Measurements from ENCODE around the gene PATL2.
"Not testable (repeated sequence)": the region's sequence is repeated elsewhere in the genome, so short reads cannot be mapped to it uniquely, and the experiment has no call there.

The PATL2 gene

GRCh38 chr15:44706946-44707636 is 4.0 kb downstream of the PATL2 start:
- H3K27ac ChIP-seq (ENCODE audit: low read depth, low read length, severe bottlenecking), result no peak overlapping the region
- H3K4me1 ChIP-seq (ENCODE audit: control insufficient read depth, insufficient read depth, low read length, poor library complexity, severe bottlenecking), result no peaks in the 10 kb centered on the region
- H3K36me3 ChIP-seq (ENCODE audit: control insufficient read depth, insufficient read depth, low read length), result no peaks in the 10 kb centered on the region
- H3K4me3 ChIP-seq (ENCODE audit: extremely low read depth, insufficient read depth, low read length, poor library complexity, severe bottlenecking), result no peak overlapping the region
- H3K9me3 ChIP-seq (ENCODE audit: control insufficient read depth, low read length), result no peaks in the 10 kb centered on the region
- 83 to 100% methylated on average over 1 to 2 of the region's 2 CpGs for WGBS, 2 experiments (ENCODE audit: insufficient coverage in 2 of 2)

GRCh38 chr15:44706401-44706800 is 4.7 kb downstream of the PATL2 start:
- no peaks in the 10 kb centered on the region for H3K9me3 ChIP-seq (ENCODE audit: control insufficient read depth, low read length)
- no peaks in the 10 kb centered on the region for H3K4me1 ChIP-seq (ENCODE audit: control insufficient read depth, insufficient read depth, low read length, poor library complexity, severe bottlenecking)
- WGBS, 2 experiments (ENCODE audit: insufficient coverage in 2 of 2), result 71 to 89% methylated on average over 2 of the region's 2 CpGs
- H3K36me3 ChIP-seq (ENCODE audit: control insufficient read depth, insufficient read depth, low read length), result no peaks in the 10 kb centered on the region
- no peak overlapping the region for H3K27ac ChIP-seq (ENCODE audit: low read depth, low read length, severe bottlenecking)
- H3K4me3 ChIP-seq (ENCODE audit: extremely low read depth, insufficient read depth, low read length, poor library complexity, severe bottlenecking), result no peak overlapping the region

GRCh38 chr15:44705986-44706385 is 5.1 kb downstream of the PATL2 start:
- Histone ChIP-seq H3K36me3 (ENCODE audit: control insufficient read depth, insufficient read depth, low read length) (no peaks in the 10 kb centered on the region), H3K4me1 (ENCODE audit: control insufficient read depth, insufficient read depth, low read length, poor library complexity, severe bottlenecking) (no peaks in the 10 kb centered on the region), H3K9me3 (ENCODE audit: control insufficient read depth, low read length) (no peaks in the 10 kb centered on the region), H3K4me3 (ENCODE audit: extremely low read depth, insufficient read depth, low read length, poor library complexity, severe bottlenecking) (no peak overlapping the region), H3K27ac (ENCODE audit: low read depth, low read length, severe bottlenecking) (no peak overlapping the region)
- WGBS, 2 experiments (ENCODE audit: insufficient coverage in 2 of 2), result 83% methylated on average over 1 of the region's 1 CpG; no CpG with 5 or more reads in 1 of the 2 experiments

DNA sequence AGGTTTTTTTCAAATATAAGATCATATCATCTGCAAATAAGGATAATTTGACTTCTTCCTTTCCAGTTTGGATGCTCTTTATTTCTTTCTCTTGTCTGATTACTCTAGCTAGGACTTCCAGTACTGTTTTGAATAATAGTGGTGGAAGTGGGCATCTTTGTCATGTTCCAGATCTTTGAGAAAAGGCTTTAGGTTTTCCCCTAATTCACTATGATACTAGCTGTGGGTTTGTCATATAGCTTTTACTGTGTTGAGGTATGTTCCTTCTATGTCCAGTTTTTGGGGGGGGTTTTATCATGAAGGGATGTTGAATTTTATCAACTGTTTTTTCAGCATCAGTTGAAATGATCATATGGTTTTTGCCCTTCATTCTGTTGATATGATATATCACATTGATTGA is 10.4 kb downstream of the PATL2 start:
- not testable (repeated sequence) for H3K9me3 ChIP-seq (ENCODE audit: control insufficient read depth, low read length); H3K4me3 ChIP-seq (ENCODE audit: extremely low read depth, insufficient read depth, low read length, poor library complexity, severe bottlenecking); H3K27ac ChIP-seq (ENCODE audit: low read depth, low read length, severe bottlenecking); H3K36me3 ChIP-seq (ENCODE audit: control insufficient read depth, insufficient read depth, low read length); H3K4me1 ChIP-seq (ENCODE audit: control insufficient read depth, insufficient read depth, low read length, poor library complexity, severe bottlenecking)

GRCh38 chr15:44698641-44699040 is 12.5 kb downstream of the PATL2 start:
- no peak overlapping the region for H3K27ac ChIP-seq (ENCODE audit: low read depth, low read length, severe bottlenecking)
- no peaks in the 10 kb centered on the region for H3K9me3 ChIP-seq (ENCODE audit: control insufficient read depth, low read length)
- H3K4me3 ChIP-seq (ENCODE audit: extremely low read depth, insufficient read depth, low read length, poor library complexity, severe bottlenecking), result no peak overlapping the region
- no peaks in the 10 kb centered on the region for H3K4me1 ChIP-seq (ENCODE audit: control insufficient read depth, insufficient read depth, low read length, poor library complexity, severe bottlenecking)
- no peaks in the 10 kb centered on the region for H3K36me3 ChIP-seq (ENCODE audit: control insufficient read depth, insufficient read depth, low read length)
- WGBS, 2 experiments (ENCODE audit: insufficient coverage in 2 of 2), result 67 to 100% methylated on average over 1 of the region's 2 CpGs

DNA sequence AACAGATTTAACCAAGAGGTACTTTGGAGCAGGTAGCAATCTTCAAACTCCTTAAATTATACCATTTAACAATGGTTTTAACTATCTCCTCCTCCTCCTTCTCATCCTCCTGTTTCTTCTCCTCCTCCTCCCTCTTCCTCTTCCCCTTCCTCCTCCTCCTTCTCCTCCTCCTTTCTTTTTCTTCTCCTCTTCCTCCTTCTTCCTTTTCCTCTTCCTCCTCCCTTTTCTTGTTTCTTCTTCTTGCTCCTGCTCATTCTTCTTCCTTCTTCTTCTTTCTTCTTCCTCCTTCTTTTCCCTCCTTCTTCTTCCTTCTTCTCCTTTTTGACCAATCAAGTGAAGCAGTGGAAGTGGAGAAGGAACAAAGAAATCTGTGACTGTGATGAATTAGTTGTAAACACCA is 14.1 kb downstream of the PATL2 start:
- no peaks in the 10 kb centered on the region for H3K36me3 ChIP-seq (ENCODE audit: control insufficient read depth, insufficient read depth, low read length)
- no peaks in the 10 kb centered on the region for H3K4me1 ChIP-seq (ENCODE audit: control insufficient read depth, insufficient read depth, low read length, poor library complexity, severe bottlenecking)
- H3K9me3 ChIP-seq (ENCODE audit: control insufficient read depth, low read length), result no peaks in the 10 kb centered on the region
- no peak overlapping the region for H3K27ac ChIP-seq (ENCODE audit: low read depth, low read length, severe bottlenecking)
- H3K4me3 ChIP-seq (ENCODE audit: extremely low read depth, insufficient read depth, low read length, poor library complexity, severe bottlenecking), result no peak overlapping the region

GRCh38 chr15:44695294-44695693 is 15.8 kb downstream of the PATL2 start:
- no peak overlapping the region for H3K27ac ChIP-seq (ENCODE audit: low read depth, low read length, severe bottlenecking)
- no peak overlapping the region for H3K4me3 ChIP-seq (ENCODE audit: extremely low read depth, insufficient read depth, low read length, poor library complexity, severe bottlenecking)
- H3K9me3 ChIP-seq (ENCODE audit: control insufficient read depth, low read length), result no peaks in the 10 kb centered on the region
- H3K4me1 ChIP-seq (ENCODE audit: control insufficient read depth, insufficient read depth, low read length, poor library complexity, severe bottlenecking), result no peaks in the 10 kb centered on the region
- WGBS, 2 experiments (ENCODE audit: insufficient coverage in 2 of 2), result 69 to 88% methylated on average over 2 of the region's 3 CpGs
- H3K36me3 ChIP-seq (ENCODE audit: control insufficient read depth, insufficient read depth, low read length), result no peaks in the 10 kb centered on the region

DNA sequence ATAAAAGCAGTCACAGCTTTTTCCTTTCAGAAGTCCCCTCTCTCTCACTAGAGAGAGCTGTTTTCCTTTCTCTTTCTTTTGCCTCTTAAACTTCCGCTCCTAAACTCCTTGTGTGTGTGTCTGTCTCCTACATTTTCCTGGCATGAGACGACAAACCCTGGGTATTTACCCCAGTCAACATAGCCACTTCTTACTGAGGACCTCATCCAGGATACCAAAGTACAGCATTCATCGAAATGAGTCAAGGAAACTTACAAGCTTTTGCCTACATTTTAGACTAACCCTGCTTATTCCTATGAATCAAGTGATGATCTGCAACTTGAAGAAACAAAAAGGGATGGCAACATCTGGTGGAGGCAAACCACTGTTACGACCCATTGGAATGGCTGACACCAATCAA is 16.7 kb downstream of the PATL2 start:
- WGBS, 2 experiments (ENCODE audit: insufficient coverage in 2 of 2), result 83 to 86% methylated on average over 4 of the region's 4 CpGs
- Histone ChIP-seq H3K4me1 (ENCODE audit: control insufficient read depth, insufficient read depth, low read length, poor library complexity, severe bottlenecking) (no peaks in the 10 kb centered on the region), H3K27ac (ENCODE audit: low read depth, low read length, severe bottlenecking) (no peak overlapping the region), H3K9me3 (ENCODE audit: control insufficient read depth, low read length) (no peaks in the 10 kb centered on the region), H3K4me3 (ENCODE audit: extremely low read depth, insufficient read depth, low read length, poor library complexity, severe bottlenecking) (no peak overlapping the region), H3K36me3 (ENCODE audit: control insufficient read depth, insufficient read depth, low read length) (no peaks in the 10 kb centered on the region)

DNA sequence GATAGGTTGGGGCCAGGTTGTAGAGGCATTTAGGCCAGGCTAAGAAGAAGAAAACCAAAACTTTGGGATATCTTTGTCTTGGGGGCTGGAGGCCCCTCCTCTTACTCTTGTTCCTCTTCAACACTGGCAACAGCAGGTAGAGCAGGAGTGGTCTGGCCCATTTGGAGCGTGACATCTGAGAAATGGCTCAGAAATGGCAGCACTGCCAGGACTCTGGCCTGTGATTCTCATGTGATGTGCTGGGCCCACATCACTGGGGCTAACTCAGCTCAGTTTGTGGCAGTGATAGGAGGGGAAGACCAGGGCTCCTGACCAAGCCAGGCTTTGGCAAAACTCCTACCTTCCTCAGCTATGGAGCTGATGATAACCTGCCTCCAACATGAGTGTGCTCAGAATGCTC is 18.5 kb downstream of the PATL2 start:
- Histone ChIP-seq H3K4me3 (ENCODE audit: extremely low read depth, insufficient read depth, low read length, poor library complexity, severe bottlenecking) (no peak overlapping the region), H3K4me1 (ENCODE audit: control insufficient read depth, insufficient read depth, low read length, poor library complexity, severe bottlenecking) (no peaks in the 10 kb centered on the region), H3K9me3 (ENCODE audit: control insufficient read depth, low read length) (no peaks in the 10 kb centered on the region), H3K27ac (ENCODE audit: low read depth, low read length, severe bottlenecking) (no peak overlapping the region), H3K36me3 (ENCODE audit: control insufficient read depth, insufficient read depth, low read length) (no peaks in the 10 kb centered on the region)
- 83 to 100% methylated on average over 1 of the region's 1 CpG for WGBS, 2 experiments (ENCODE audit: insufficient coverage in 2 of 2)

- H3K36me3 ChIP-seq (ENCODE audit: control insufficient read depth, insufficient read depth, low read length); H3K9me3 ChIP-seq (ENCODE audit: control insufficient read depth, low read length); H3K27ac ChIP-seq (ENCODE audit: low read depth, low read length, severe bottlenecking); H3K4me1 ChIP-seq (ENCODE audit: control insufficient read depth, insufficient read depth, low read length, poor library complexity, severe bottlenecking); H3K4me3 ChIP-seq (ENCODE audit: extremely low read depth, insufficient read depth, low read length, poor library complexity, severe bottlenecking): not testable (repeated sequence)
- WGBS, 2 experiments (ENCODE audit: insufficient coverage in 2 of 2), result 50 to 89% methylated on average over 1 of the region's 1 CpG
Measured at GRCh38 chr15:44690245-44690644, 20.9 kb downstream of the PATL2 start.

DNA sequence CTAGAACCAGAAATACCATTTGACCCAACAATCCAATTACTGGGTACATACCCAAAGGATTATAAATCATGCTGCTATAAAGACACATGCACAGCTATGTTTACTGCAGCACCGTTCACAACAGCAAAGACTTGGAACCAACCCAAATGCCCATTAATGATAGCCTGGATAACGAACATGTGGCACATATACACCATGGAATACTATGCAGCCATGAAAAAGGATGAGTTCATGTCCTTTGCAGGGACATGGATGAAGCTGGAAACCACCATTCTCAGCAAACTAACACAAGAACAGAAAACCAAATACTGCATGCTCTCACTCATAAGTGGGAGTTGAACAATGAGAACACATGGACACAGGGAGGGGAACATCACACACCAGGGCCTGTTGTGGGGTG is 21.8 kb downstream of the PATL2 start:
- H3K36me3 ChIP-seq (ENCODE audit: control insufficient read depth, insufficient read depth, low read length); H3K4me3 ChIP-seq (ENCODE audit: extremely low read depth, insufficient read depth, low read length, poor library complexity, severe bottlenecking); H3K4me1 ChIP-seq (ENCODE audit: control insufficient read depth, insufficient read depth, low read length, poor library complexity, severe bottlenecking); H3K27ac ChIP-seq (ENCODE audit: low read depth, low read length, severe bottlenecking); H3K9me3 ChIP-seq (ENCODE audit: control insufficient read depth, low read length): not testable (repeated sequence)
- WGBS, 2 experiments (ENCODE audit: insufficient coverage in 2 of 2), result 85% methylated on average over 2 of the region's 2 CpGs; no CpG with 5 or more reads in 1 of the 2 experiments
